Uterus (tissue), 2 donors: ENCODE measurements around the gene UBE2Z.

Experiments used
- CTCF ChIP-seq, 4 experiments: fragments of 200-600 bp in 2 of 4; fragments of 450-650 bp in 2 of 4; sonication (generic) in 2 of 4; IDR thresholded peaks; one replicate each; pipeline ENCODE4 v1.5.1; 2016 to 2019; ENCODE audit warnings: antibody characterized with exemption in 4 of 4, mild to moderate bottlenecking in 2 of 4, moderate library complexity in 1 of 4
- POLR2A ChIP-seq, 2 donors: fragments of 450-650 bp; IDR thresholded peaks; one replicate each; pipeline ENCODE4 v1.6.1; 2016; ENCODE audit warnings: antibody characterized with exemption in 2 of 2, mild to moderate bottlenecking in 1 of 2, moderate library complexity in 1 of 2

- TF ChIP-seq CTCF (IDR thresholded peaks at IDR 0.05) (no peak), POLR2A (IDR thresholded peaks at IDR 0.05) (no peak)
These were observed 2.2 kb upstream of the UBE2Z start for GRCh38 chr17:48905987-48906515.
